ENCODE results near the gene TNFRSF4. TPM values are rescaled to one million over a fixed set of nuclear protein-coding genes. Genes with fewer than 3 reads are reported as not detected.

The TNFRSF4 gene
- total and polyA plus RNA-seq, 4 donors, result 0.08 to 0.35 (median 0.15) TPM; not detected in 1

- TF ChIP-seq HNF4G (IDR thresholded peaks at IDR 0.05), result no peak
- TF ChIP-seq HNF4A (conservative IDR thresholded peaks at IDR 0.05), result no peak
- no peak for TF ChIP-seq FOXA1 (IDR thresholded peaks at IDR 0.05)
- TF ChIP-seq, protein P1, sequence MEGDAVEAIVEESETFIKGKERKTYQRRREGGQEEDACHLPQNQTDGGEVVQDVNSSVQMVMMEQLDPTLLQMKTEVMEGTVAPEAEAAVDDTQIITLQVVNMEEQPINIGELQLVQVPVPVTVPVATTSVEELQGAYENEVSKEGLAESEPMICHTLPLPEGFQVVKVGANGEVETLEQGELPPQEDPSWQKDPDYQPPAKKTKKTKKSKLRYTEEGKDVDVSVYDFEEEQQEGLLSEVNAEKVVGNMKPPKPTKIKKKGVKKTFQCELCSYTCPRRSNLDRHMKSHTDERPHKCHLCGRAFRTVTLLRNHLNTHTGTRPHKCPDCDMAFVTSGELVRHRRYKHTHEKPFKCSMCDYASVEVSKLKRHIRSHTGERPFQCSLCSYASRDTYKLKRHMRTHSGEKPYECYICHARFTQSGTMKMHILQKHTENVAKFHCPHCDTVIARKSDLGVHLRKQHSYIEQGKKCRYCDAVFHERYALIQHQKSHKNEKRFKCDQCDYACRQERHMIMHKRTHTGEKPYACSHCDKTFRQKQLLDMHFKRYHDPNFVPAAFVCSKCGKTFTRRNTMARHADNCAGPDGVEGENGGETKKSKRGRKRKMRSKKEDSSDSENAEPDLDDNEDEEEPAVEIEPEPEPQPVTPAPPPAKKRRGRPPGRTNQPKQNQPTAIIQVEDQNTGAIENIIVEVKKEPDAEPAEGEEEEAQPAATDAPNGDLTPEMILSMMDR (IDR thresholded peaks at IDR 0.05; ENCODE audit: low read depth, low read length, missing input control), result no peak
- TF ChIP-seq MAX (IDR thresholded peaks at IDR 0.05), result no peak
- Histone ChIP-seq H3K36me3 (ENCODE audit: control insufficient read depth in 4 of 4, insufficient read depth in 3 of 4, low read depth in 1 of 4, low read length in 3 of 4) (no peaks in the 10 kb centered on the region), H3K27me3 (ENCODE audit: control insufficient read depth in 4 of 4, insufficient read depth in 4 of 4, low read length in 3 of 4) (peaks cover 0 to 11% (median under 1%) of the 10 kb centered on the region in 4 donors), H3K27ac (ENCODE audit: low read depth in 1 of 2, low read length in 2 of 2) (no peak overlapping the region), H3K9me3 (ENCODE audit: control insufficient read depth in 4 of 4, low read length in 3 of 4) (no peaks in the 10 kb centered on the region), H3K4me3 (ENCODE audit: low read depth in 1 of 3, low read length in 3 of 3) (no peak overlapping the region), H3K9ac (ENCODE audit: low read depth in 1 of 2, low read length in 2 of 2) (no peak overlapping the region), H3K4me1 (ENCODE audit: control insufficient read depth in 4 of 4, insufficient read depth in 4 of 4, low read length in 3 of 4) (peaks cover 0 to 4% (median under 1%) of the 10 kb centered on the region in 4 donors)
- 63% methylated on average over 33 of the region's 33 CpGs for WGBS
- DNase-seq (ENCODE audit: low spot score), result no peak
Measured at GRCh38 chr1:1163538-1164070, 50.3 kb downstream of the TNFRSF4 start.

DNA sequence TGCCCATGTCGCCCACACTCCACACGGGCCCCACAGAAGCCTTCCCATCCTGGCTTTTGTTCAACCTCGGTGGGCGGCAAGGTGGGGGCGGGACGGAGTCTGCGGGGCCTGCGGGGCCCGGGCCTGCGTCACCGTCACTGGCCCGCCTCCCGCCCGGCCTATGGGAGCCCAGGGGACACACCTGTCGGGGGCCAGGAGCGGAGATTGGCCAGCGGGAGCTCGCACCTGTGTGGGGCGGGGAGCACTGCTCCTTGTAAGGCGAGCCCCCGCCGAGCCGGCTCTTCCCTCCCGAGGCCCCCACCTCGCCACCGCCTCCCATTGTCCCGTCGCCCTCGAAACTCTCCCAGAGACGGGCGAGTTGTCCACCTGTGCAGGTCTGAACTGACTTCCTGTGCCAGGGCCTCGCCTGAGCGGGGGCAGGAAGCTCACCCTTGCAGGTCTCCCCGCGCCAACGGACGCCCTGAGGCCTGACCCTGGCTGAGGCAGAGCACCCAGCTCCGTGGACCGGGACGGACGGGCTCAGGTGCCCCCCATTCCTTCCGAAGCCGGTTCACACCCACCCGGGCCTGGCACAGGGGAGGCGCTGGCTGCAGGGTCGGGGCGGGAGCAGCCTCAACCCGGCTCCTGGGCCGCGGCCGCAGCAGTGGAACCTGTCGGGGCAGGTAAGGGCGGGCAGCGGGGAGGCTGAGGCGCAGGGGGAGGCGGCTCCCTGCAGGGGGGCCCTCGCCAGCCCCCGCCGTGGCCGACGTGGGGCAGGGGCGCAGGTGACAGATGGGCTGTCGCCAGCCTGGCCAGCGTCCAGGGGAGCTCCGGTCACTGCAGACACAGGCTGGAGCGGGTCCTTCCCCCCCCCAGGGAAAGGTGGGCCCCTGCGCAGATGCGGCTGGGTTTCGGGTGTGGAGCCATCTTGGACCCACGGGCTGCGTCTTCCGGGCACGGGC is 51.1 kb downstream of the TNFRSF4 start:
- WGBS, result 50% methylated on average over 73 of the region's 73 CpGs
- H3K9me3 ChIP-seq (ENCODE audit: control insufficient read depth in 4 of 4, low read length in 3 of 4), result no peaks in the 10 kb centered on the region
- H3K27me3 ChIP-seq (ENCODE audit: control insufficient read depth in 4 of 4, insufficient read depth in 4 of 4, low read length in 3 of 4), result peaks cover 0 to 11% (median under 1%) of the 10 kb centered on the region in 4 donors
- DNase-seq (ENCODE audit: low spot score), result no peak
- H3K27ac ChIP-seq (ENCODE audit: low read depth in 1 of 2, low read length in 2 of 2), result no peak overlapping the region
- no peak overlapping the region for H3K9ac ChIP-seq (ENCODE audit: low read depth in 1 of 2, low read length in 2 of 2)
- peaks cover 0 to 6% (median 2%) of the 10 kb centered on the region in 4 donors for H3K4me1 ChIP-seq (ENCODE audit: control insufficient read depth in 4 of 4, insufficient read depth in 4 of 4, low read length in 3 of 4)
- TF ChIP-seq RXRA (IDR thresholded peaks at IDR 0.05) (no peak), NR2F2 (IDR thresholded peaks at IDR 0.05) (no peak), FOXA2 (IDR thresholded peaks at IDR 0.05) (no peak), MAX (IDR thresholded peaks at IDR 0.05) (no peak), SP1 (IDR thresholded peaks at IDR 0.05) (no peak), YY1 (IDR thresholded peaks at IDR 0.05) (no peak), RAD21 (IDR thresholded peaks at IDR 0.05) (no peak)
- TF ChIP-seq, protein P2, sequence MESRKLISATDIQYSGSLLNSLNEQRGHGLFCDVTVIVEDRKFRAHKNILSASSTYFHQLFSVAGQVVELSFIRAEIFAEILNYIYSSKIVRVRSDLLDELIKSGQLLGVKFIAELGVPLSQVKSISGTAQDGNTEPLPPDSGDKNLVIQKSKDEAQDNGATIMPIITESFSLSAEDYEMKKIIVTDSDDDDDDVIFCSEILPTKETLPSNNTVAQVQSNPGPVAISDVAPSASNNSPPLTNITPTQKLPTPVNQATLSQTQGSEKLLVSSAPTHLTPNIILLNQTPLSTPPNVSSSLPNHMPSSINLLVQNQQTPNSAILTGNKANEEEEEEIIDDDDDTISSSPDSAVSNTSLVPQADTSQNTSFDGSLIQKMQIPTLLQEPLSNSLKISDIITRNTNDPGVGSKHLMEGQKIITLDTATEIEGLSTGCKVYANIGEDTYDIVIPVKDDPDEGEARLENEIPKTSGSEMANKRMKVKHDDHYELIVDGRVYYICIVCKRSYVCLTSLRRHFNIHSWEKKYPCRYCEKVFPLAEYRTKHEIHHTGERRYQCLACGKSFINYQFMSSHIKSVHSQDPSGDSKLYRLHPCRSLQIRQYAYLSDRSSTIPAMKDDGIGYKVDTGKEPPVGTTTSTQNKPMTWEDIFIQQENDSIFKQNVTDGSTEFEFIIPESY (IDR thresholded peaks at IDR 0.05), result no peak
- H3K4me3 ChIP-seq (ENCODE audit: low read depth in 1 of 3, low read length in 3 of 3), result no peak overlapping the region
- no peaks in the 10 kb centered on the region for H3K36me3 ChIP-seq (ENCODE audit: control insufficient read depth in 4 of 4, insufficient read depth in 3 of 4, low read depth in 1 of 4, low read length in 3 of 4)

DNA sequence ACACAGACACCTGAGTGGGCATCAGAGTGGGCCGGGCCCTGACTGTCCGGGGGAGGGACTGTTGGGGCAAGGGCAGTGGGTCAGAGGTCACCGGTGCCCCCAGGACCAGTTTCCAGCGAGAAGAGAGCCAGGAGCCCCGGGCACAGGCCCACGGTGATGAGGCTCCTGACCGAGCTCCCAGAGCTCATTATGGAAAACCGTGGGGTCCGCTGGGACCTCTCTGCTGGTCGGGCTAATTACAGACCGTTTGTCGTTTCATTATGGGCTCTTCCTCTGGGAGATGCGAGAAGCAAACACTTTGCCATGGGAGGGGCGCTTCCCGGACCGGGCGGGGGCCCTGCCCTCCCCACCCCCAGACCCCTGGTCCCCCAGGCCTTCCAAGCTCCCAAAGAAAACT is 52.3 kb downstream of the TNFRSF4 start:
- Histone ChIP-seq H3K4me3 (ENCODE audit: low read depth in 1 of 3, low read length in 3 of 3) (no peak overlapping the region), H3K27ac (ENCODE audit: low read depth in 1 of 2, low read length in 2 of 2) (no peak overlapping the region), H3K4me1 (ENCODE audit: control insufficient read depth in 4 of 4, insufficient read depth in 4 of 4, low read length in 3 of 4) (peaks cover 0 to 6% (median 4%) of the 10 kb centered on the region in 4 donors), H3K9me3 (ENCODE audit: control insufficient read depth in 4 of 4, low read length in 3 of 4) (no peaks in the 10 kb centered on the region), H3K27me3 (ENCODE audit: control insufficient read depth in 4 of 4, insufficient read depth in 4 of 4, low read length in 3 of 4) (peaks cover 0 to 6% (median under 1%) of the 10 kb centered on the region in 4 donors), H3K36me3 (ENCODE audit: control insufficient read depth in 4 of 4, insufficient read depth in 3 of 4, low read depth in 1 of 4, low read length in 3 of 4) (no peaks in the 10 kb centered on the region), H3K9ac (ENCODE audit: low read depth in 1 of 2, low read length in 2 of 2) (no peak overlapping the region)
- 67% methylated on average over 17 of the region's 17 CpGs for WGBS
- no peak for DNase-seq (ENCODE audit: low spot score)
- no peak for TF ChIP-seq YY1 (IDR thresholded peaks at IDR 0.05)
- no peak for TF ChIP-seq REST (IDR thresholded peaks at IDR 0.05)
- TF ChIP-seq NR2F2 (IDR thresholded peaks at IDR 0.05), result no peak
- no peak for TF ChIP-seq HNF4A (conservative IDR thresholded peaks at IDR 0.05)
- TF ChIP-seq MAX (IDR thresholded peaks at IDR 0.05), result no peak
- TF ChIP-seq TAF1 (conservative IDR thresholded peaks at IDR 0.05), result no peak
- TF ChIP-seq FOXA1 (IDR thresholded peaks at IDR 0.05), result no peak
- TF ChIP-seq, protein P1 (IDR thresholded peaks at IDR 0.05; ENCODE audit: low read depth, low read length, missing input control), result no peak
- TF ChIP-seq SP1 (IDR thresholded peaks at IDR 0.05), result no peak
